Muscle layer of duodenum (tissue), 2 donors: ENCODE measurements around the gene SLC4A1.
A peak's percentile ranks its signal among the peaks of the same experiment; 100 is the strongest.

ENCODE experiments used
- H3K27ac ChIP-seq: one replicate; pipeline ENCODE4 v1.7.0; 2013; ENCODE audit warnings: mild to moderate bottlenecking, low read length
- H3K27me3 ChIP-seq: one replicate; pipeline ENCODE4 v1.7.0; 2013; ENCODE audit warnings: low read depth, mild to moderate bottlenecking, control low read depth, low read length
- H3K36me3 ChIP-seq, 2 donors: one replicate each; pipeline ENCODE4 v1.7.0; 2013; ENCODE audit warnings: low read length in 2 of 2, control low read depth in 1 of 2, mild to moderate bottlenecking in 1 of 2; ENCODE audit not compliant: insufficient read depth in 2 of 2, control insufficient read depth in 1 of 2
- H3K4me1 ChIP-seq, 2 donors: one replicate each; pipeline ENCODE4 v1.7.0; 2013; ENCODE audit warnings: low read length in 2 of 2, mild to moderate bottlenecking in 2 of 2, control low read depth in 1 of 2, moderate library complexity in 1 of 2; ENCODE audit not compliant: insufficient read depth in 2 of 2, control insufficient read depth in 1 of 2
- H3K4me3 ChIP-seq, 2 donors: one replicate each; pipeline ENCODE4 v1.7.0; 2013; ENCODE audit warnings: low read length in 2 of 2, low read depth in 1 of 2, mild to moderate bottlenecking in 1 of 2
- H3K9me3 ChIP-seq, 2 donors: one replicate each; pipeline ENCODE4 v1.7.0; 2013; ENCODE audit warnings: low read length in 2 of 2, control low read depth in 1 of 2, mild to moderate bottlenecking in 1 of 2; ENCODE audit not compliant: control insufficient read depth in 1 of 2
- donor health status: healthy.

The SLC4A1 gene

GRCh38 chr17:44209786-44210341 is 58.1 kb downstream of the SLC4A1 start:
- no peaks in the 10 kb centered on the region for H3K27me3 ChIP-seq
- no peaks in the 10 kb centered on the region for H3K9me3 ChIP-seq
- peak overlapping the region; percentile 31 for H3K27ac ChIP-seq
- H3K36me3 ChIP-seq = peaks cover 43 to 58% of the 10 kb centered on the region in 2 donors
- no peak overlapping the region for H3K4me3 ChIP-seq
- peaks cover 2 to 19% of the 10 kb centered on the region in 2 donors for H3K4me1 ChIP-seq

GRCh38 chr17:44207743-44208142 is 60.2 kb downstream of the SLC4A1 start:
- Histone ChIP-seq H3K9me3 (no peaks in the 10 kb centered on the region), H3K27me3 (no peaks in the 10 kb centered on the region), H3K36me3 (peaks cover 29 to 47% of the 10 kb centered on the region in 2 donors), H3K4me1 (peaks cover 9 to 22% of the 10 kb centered on the region in 2 donors), H3K27ac (no peak overlapping the region), H3K4me3 (no peak overlapping the region)

- Histone ChIP-seq H3K4me1 (peaks cover 9 to 22% of the 10 kb centered on the region in 2 donors), H3K27ac (no peak overlapping the region), H3K36me3 (peaks cover 29 to 47% of the 10 kb centered on the region in 2 donors), H3K9me3 (no peaks in the 10 kb centered on the region), H3K4me3 (no peak overlapping the region), H3K27me3 (no peaks in the 10 kb centered on the region)
Measured at GRCh38 chr17:44207319-44207718, 60.6 kb downstream of the SLC4A1 start.

GRCh38 chr17:44206825-44207155 is 61.1 kb downstream of the SLC4A1 start:
- H3K27ac ChIP-seq = no peak overlapping the region
- H3K36me3 ChIP-seq = peaks cover 29 to 47% of the 10 kb centered on the region in 2 donors
- H3K27me3 ChIP-seq = no peaks in the 10 kb centered on the region
- no peak overlapping the region for H3K4me3 ChIP-seq
- peaks cover 9 to 22% of the 10 kb centered on the region in 2 donors for H3K4me1 ChIP-seq
- H3K9me3 ChIP-seq = no peaks in the 10 kb centered on the region

- peaks cover 25 to 43% of the 10 kb centered on the region in 2 donors for H3K36me3 ChIP-seq
- no peak overlapping the region for H3K27ac ChIP-seq
Measured at GRCh38 chr17:44205962-44206824, 61.7 kb downstream of the SLC4A1 start.

GRCh38 chr17:44204441-44204882 is 63.5 kb downstream of the SLC4A1 start:
- peaks cover 16 to 30% of the 10 kb centered on the region in 2 donors for H3K36me3 ChIP-seq
- no peaks in the 10 kb centered on the region for H3K9me3 ChIP-seq
- H3K27ac ChIP-seq = no peak overlapping the region
- no peak overlapping the region for H3K4me3 ChIP-seq
- H3K4me1 ChIP-seq = peaks cover 7 to 11% of the 10 kb centered on the region in 2 donors
- no peaks in the 10 kb centered on the region for H3K27me3 ChIP-seq

More at GRCh38 chr17:44205962-44206824, 61.7 kb downstream of the SLC4A1 start:
- no peaks in the 10 kb centered on the region for H3K9me3 ChIP-seq
- H3K4me1 ChIP-seq = peaks cover 9 to 20% of the 10 kb centered on the region in 2 donors
- H3K27me3 ChIP-seq = no peaks in the 10 kb centered on the region
- no peak overlapping the region for H3K4me3 ChIP-seq

- H3K36me3 ChIP-seq = peaks cover 11 to 27% of the 10 kb centered on the region in 2 donors
- H3K9me3 ChIP-seq = no peaks in the 10 kb centered on the region
- H3K27ac ChIP-seq = no peak overlapping the region
- peaks cover 7 to 11% of the 10 kb centered on the region in 2 donors for H3K4me1 ChIP-seq
- no peaks in the 10 kb centered on the region for H3K27me3 ChIP-seq
- H3K4me3 ChIP-seq = no peak overlapping the region
Measured at GRCh38 chr17:44203731-44204440, 64.0 kb downstream of the SLC4A1 start.

- Histone ChIP-seq H3K4me1 (peaks cover 12 to 21% of the 10 kb centered on the region in 2 donors), H3K4me3 (no peak overlapping the region), H3K27ac (no peak overlapping the region), H3K9me3 (no peaks in the 10 kb centered on the region), H3K36me3 (peaks cover 5 to 15% of the 10 kb centered on the region in 2 donors), H3K27me3 (no peaks in the 10 kb centered on the region)
Measured at GRCh38 chr17:44202756-44203155, 65.2 kb downstream of the SLC4A1 start.

GRCh38 chr17:44200478-44201155 is 67.3 kb downstream of the SLC4A1 start:
- H3K9me3 ChIP-seq = no peaks in the 10 kb centered on the region
- H3K27ac ChIP-seq = peak overlapping the region; percentile 85
- H3K27me3 ChIP-seq = no peaks in the 10 kb centered on the region
- H3K36me3 ChIP-seq = peaks cover 4 to 12% of the 10 kb centered on the region in 2 donors
- peaks cover 12 to 31% of the 10 kb centered on the region in 2 donors for H3K4me1 ChIP-seq
- peak overlapping the region; percentile 67 to 76 for H3K4me3 ChIP-seq

- Histone ChIP-seq H3K4me1 (peaks cover 12 to 31% of the 10 kb centered on the region in 2 donors), H3K27me3 (no peaks in the 10 kb centered on the region), H3K36me3 (peaks cover 12 to 20% of the 10 kb centered on the region in 2 donors), H3K4me3 (peak within 1 kb of the TSS; percentile 76 to 79), H3K27ac (peak within 1 kb of the TSS; percentile 94), H3K9me3 (no peaks in the 10 kb centered on the region)
Measured at GRCh38 chr17:44199553-44200477, 68.1 kb downstream of the SLC4A1 start, which contains the start of gene ATXN7L3. Gene ATXN7L3, minus strand, starts transcription at chr17:44199884. Its CDS starts 1,814 bp downstream, at chr17:44198070.
